A673 (cell line): ENCODE data around the gene PCDHA13. TPM values are rescaled to one million over a fixed set of nuclear protein-coding genes. Genes with fewer than 3 reads are reported as not detected.
"Not testable (repeated sequence)": the region's sequence is repeated elsewhere in the genome, so short reads cannot be mapped to it uniquely, and the experiment has no call there.

ENCODE experiments used
- BruUV-seq: library from RNA; stranded (reverse); fragments of 400-500 nt; replicated peaks from 2 replicates; lab custom pipeline; 2021; lab: Mats Ljungman, UMichigan
- CTCF ChIA-PET: fragments of 300-600 bp; sonication (Branson Sonifier 250); formaldehyde crosslinking; loops from one replicate; lab custom pipeline; 2022; ENCODE audit warnings: antibody characterized with exemption; lab: Charles Lee
- POLR2A ChIA-PET: fragments of 300-600 bp; sonication (Branson Sonifier 250); formaldehyde crosslinking; loops from one replicate; lab custom pipeline; 2022; ENCODE audit warnings: antibody characterized with exemption; ENCODE audit not compliant: low non-redundant PET; lab: Charles Lee
- DNase-seq: peaks from one replicate; pipeline ENCODE4 v3.0.0-alpha.2; 2015; ENCODE audit warnings: low spot score
- H3K27ac ChIP-seq: fragments of 200-600 bp; sonication (generic); 2 replicates; pipeline ENCODE4 v1.5.1; 2016; ENCODE audit warnings: mixed run types, low read depth, mild to moderate bottlenecking, mixed read lengths, antibody characterized with exemption, low read length; ENCODE audit not compliant: poor library complexity, severe bottlenecking
- H3K27me3 ChIP-seq: fragments of 200-600 bp; sonication (generic); replicated peaks from 2 replicates; pipeline ENCODE4 v1.6.1; 2017; ENCODE audit warnings: mixed run types, low read depth, mild to moderate bottlenecking, mixed read lengths, antibody characterized with exemption, low read length; ENCODE audit not compliant: insufficient read depth, poor library complexity
- H3K36me3 ChIP-seq: fragments of 200-600 bp; sonication (generic); 2 replicates; pipeline ENCODE4 v1.6.1; 2016; ENCODE audit warnings: mixed run types, mild to moderate bottlenecking, mixed read lengths, antibody characterized with exemption, low read length; ENCODE audit not compliant: insufficient read depth, poor library complexity, severe bottlenecking
- H3K4me1 ChIP-seq: fragments of 200-600 bp; sonication (generic); 2 replicates; pipeline ENCODE4 v1.6.1; 2017; ENCODE audit warnings: mixed run types, mild to moderate bottlenecking, mixed read lengths, antibody characterized with exemption, low read length; ENCODE audit not compliant: insufficient read depth, poor library complexity, severe bottlenecking
- H3K4me3 ChIP-seq: fragments of 200-600 bp; sonication (generic); 2 replicates; pipeline ENCODE4 v1.5.1; 2016; ENCODE audit warnings: low read depth, mixed run types, mild to moderate bottlenecking, mixed read lengths, low read length; ENCODE audit not compliant: poor library complexity, severe bottlenecking
- H3K9me3 ChIP-seq: fragments of 200-600 bp; sonication (generic); 2 replicates; pipeline ENCODE4 v1.6.1; 2016; ENCODE audit warnings: mixed run types, low read depth, mild to moderate bottlenecking, mixed read lengths, antibody characterized with exemption, low read length; ENCODE audit not compliant: poor library complexity, severe bottlenecking
- CTCF ChIP-seq: fragments of 300-800, 200-600 bp; sonication (generic); conservative IDR thresholded peaks from 2 replicates; pipeline ENCODE4 v1.5.1; 2017; ENCODE audit warnings: low read depth, mild to moderate bottlenecking, antibody characterized with exemption, low read length, moderate library complexity, mixed read lengths
- EZH2 ChIP-seq: fragments of 200-600 bp; sonication (generic); IDR thresholded peaks from 2 replicates; pipeline ENCODE4 v1.6.1; 2017; ENCODE audit warnings: borderline replicate concordance, low read depth, mild to moderate bottlenecking, mixed read lengths, antibody characterized with exemption, low read length; ENCODE audit not compliant: poor library complexity, severe bottlenecking
- intact Hi-C: fragments of 100-400 bp; cut with micrococcal nuclease; formaldehyde crosslinking; loops from one replicate; pipeline ENCODE4 v1.10.0; 2022; ENCODE audit not compliant: unreplicated experiment
- total RNA-seq: library from RNA; stranded (reverse); gene quantifications from 2 replicates; pipeline ENCODE4 v1.2.3, GENCODE V29; 2021

The PCDHA13 gene
- total RNA-seq, 1 experiment from 2014 or later: 5.8 TPM

GRCh38 chr5:140842798-140843733, 38.9 kb upstream of the PCDHA13 start:
- TF ChIP-seq EZH2: no peak
- no peak for TF ChIP-seq CTCF
- no peak for DNase-seq
- no peak overlapping the region for H3K27ac ChIP-seq
- no peaks in the 10 kb centered on the region for H3K27me3 ChIP-seq
- intact Hi-C loops: no loop called here
- ChIA-PET POLR2A (no interaction called here), CTCF (no interaction called here)
- H3K4me3 ChIP-seq: no peak overlapping the region
- H3K4me1 ChIP-seq: no peaks in the 10 kb centered on the region
- no peaks in the 10 kb centered on the region for H3K36me3 ChIP-seq
- no peaks in the 10 kb centered on the region for H3K9me3 ChIP-seq
- BruUV-seq: no TSS peak

GRCh38 chr5:140848139-140849102, 33.5 kb upstream of the PCDHA13 start, which contains the start of gene PCDHA9:
Gene PCDHA9 (plus strand): TSS chr5:140848382. CDS start chr5:140848496, 114 bp downstream.
- H3K27me3 ChIP-seq, H3K4me3 ChIP-seq, CTCF ChIA-PET, H3K27ac ChIP-seq, H3K4me1 ChIP-seq, H3K36me3 ChIP-seq, H3K9me3 ChIP-seq, intact Hi-C loops, BruUV-seq, POLR2A ChIA-PET: not testable (repeated sequence)
- TF ChIP-seq CTCF: 0 out of 2 replicates have a peak, but pooled peaks have one; percentile 11
- DNase-seq: peak; percentile 21

GRCh38 chr5:140849831-140850634, 31.9 kb upstream of the PCDHA13 start:
- intact Hi-C loops, CTCF ChIA-PET, H3K4me1 ChIP-seq, DNase-seq, H3K36me3 ChIP-seq, H3K27ac ChIP-seq, H3K9me3 ChIP-seq, BruUV-seq, H3K4me3 ChIP-seq, POLR2A ChIA-PET, H3K27me3 ChIP-seq: not testable (repeated sequence)
